Mucosa of rectum (tissue), 2 donors: ENCODE measurements around the gene SFXN5.
"Not testable (repeated sequence)": the region's sequence is repeated elsewhere in the genome, so short reads cannot be mapped to it uniquely, and the experiment has no call there.

ENCODE experiments used
- H3K27ac ChIP-seq, 2 donors: one replicate each; pipeline ENCODE4 v1.7.0; 2013; ENCODE audit warnings: inconsistent platforms in 2 of 2, low read depth in 2 of 2, low read length in 2 of 2
- H3K27me3 ChIP-seq, 2 donors: one replicate each; pipeline ENCODE4 v1.7.0; 2013; ENCODE audit warnings: low read length in 2 of 2; ENCODE audit not compliant: control insufficient read depth in 2 of 2, insufficient read depth in 2 of 2
- H3K36me3 ChIP-seq, 2 donors: one replicate each; pipeline ENCODE4 v1.7.0; 2013; ENCODE audit warnings: low read length in 2 of 2; ENCODE audit not compliant: control insufficient read depth in 2 of 2, insufficient read depth in 2 of 2
- H3K4me1 ChIP-seq, 2 donors: one replicate each; pipeline ENCODE4 v1.7.0; 2013; ENCODE audit warnings: low read length in 2 of 2, mild to moderate bottlenecking in 1 of 2; ENCODE audit not compliant: control insufficient read depth in 2 of 2, insufficient read depth in 2 of 2
- H3K4me3 ChIP-seq, 2 donors: one replicate each; pipeline ENCODE4 v1.7.0; 2013; ENCODE audit warnings: low read length in 2 of 2
- H3K9ac ChIP-seq, 2 donors: one replicate each; pipeline ENCODE4 v1.7.0; 2013; ENCODE audit warnings: low read length in 2 of 2, low read depth in 1 of 2, mild to moderate bottlenecking in 1 of 2
- H3K9me3 ChIP-seq, 2 donors: one replicate each; pipeline ENCODE4 v1.7.0; 2013; ENCODE audit warnings: low read length in 2 of 2; ENCODE audit not compliant: control insufficient read depth in 2 of 2
- donor health status: healthy.
- donor health status: Normal muscosa, but diverticular disease.

Gene SFXN5

DNA sequence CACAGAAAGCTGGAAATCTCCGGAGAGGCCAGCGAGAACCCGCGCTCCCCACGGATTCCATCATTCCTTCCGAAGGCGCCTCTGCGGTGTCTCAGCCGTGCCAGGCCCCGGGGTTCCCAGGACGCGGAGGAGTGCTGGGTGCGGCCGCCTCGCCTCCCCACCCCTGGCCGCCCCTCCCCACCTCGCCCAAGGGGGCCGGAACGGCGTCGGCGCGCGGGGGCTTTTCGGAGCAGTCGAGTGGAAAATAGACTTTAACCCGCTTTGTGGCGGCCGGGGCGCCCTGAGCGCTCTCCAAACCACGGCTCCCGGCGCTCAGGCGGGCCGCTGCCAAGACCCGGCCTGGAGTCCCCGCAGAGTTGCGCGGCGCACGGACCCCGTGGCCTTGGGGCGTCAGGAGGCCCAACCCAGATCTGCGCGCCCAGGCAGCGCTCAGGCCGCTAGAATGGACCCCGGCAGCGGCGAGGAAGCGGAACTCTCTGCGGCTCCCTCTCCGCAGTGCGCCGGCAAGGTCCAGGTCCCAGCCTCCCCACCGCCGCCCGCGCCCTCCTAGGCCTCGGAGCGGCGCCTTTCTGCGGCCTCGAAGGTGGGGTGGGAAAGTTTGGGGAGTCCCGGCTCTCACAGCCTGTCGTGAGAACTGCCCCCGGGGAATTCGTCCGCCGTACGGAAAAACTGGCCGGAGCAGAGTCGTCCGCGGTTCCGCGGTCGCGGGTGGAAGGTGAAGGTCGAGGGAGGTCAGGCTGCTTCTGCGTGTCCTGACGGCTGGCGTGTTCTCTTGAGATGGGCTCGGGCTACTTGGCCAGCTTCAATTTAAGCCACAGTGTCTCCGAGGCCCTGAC is 155.4 kb downstream of the SFXN5 start:
- Histone ChIP-seq H3K9me3 (no peaks in the 10 kb centered on the region), H3K4me3 (peak overlapping the region; percentile 67 to 73), H3K27ac (no peak overlapping the region), H3K9ac (peak overlapping the region in 1 of 2 donors; percentile 54), H3K27me3 (peaks cover 74 to 78% of the 10 kb centered on the region in 2 donors), H3K4me1 (peaks cover 26 to 31% of the 10 kb centered on the region in 2 donors), H3K36me3 (no peaks in the 10 kb centered on the region)

DNA sequence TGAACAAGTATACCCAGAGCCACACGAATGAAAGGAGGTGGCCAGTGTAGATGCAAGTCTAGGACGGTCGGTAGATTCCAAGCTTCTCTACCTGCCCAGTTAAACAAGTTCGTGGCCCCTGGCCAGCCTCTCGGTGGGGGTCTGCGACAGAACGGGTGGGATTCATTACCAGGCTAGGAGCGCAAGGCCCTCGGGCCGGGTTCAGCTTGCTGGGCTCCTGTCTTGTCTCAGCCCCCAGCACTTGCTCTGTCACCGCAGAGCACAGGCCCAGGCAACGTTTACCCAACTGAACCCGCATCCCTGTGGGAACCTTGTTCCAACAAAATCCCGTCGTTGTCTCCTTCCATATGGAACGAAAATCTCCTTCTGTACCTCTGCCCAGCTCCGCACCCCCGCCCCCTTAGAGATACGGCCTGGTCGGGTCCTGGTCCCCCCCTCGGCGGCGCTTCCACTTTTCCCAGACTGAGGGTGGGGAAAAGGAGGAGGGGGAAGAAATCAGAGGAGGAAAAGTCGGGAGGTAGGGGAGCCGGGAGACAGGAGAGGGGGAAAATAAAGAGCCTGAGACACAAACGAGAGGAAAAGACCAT is 156.1 kb downstream of the SFXN5 start:
- H3K36me3 ChIP-seq = no peaks in the 10 kb centered on the region
- peak overlapping the region; percentile 41 to 67 for H3K4me3 ChIP-seq
- H3K27me3 ChIP-seq = peaks cover 70 to 77% of the 10 kb centered on the region in 2 donors
- H3K27ac ChIP-seq = no peak overlapping the region
- H3K9me3 ChIP-seq = no peaks in the 10 kb centered on the region
- peaks cover 26 to 27% of the 10 kb centered on the region in 2 donors for H3K4me1 ChIP-seq
- H3K9ac ChIP-seq = no peak overlapping the region

DNA sequence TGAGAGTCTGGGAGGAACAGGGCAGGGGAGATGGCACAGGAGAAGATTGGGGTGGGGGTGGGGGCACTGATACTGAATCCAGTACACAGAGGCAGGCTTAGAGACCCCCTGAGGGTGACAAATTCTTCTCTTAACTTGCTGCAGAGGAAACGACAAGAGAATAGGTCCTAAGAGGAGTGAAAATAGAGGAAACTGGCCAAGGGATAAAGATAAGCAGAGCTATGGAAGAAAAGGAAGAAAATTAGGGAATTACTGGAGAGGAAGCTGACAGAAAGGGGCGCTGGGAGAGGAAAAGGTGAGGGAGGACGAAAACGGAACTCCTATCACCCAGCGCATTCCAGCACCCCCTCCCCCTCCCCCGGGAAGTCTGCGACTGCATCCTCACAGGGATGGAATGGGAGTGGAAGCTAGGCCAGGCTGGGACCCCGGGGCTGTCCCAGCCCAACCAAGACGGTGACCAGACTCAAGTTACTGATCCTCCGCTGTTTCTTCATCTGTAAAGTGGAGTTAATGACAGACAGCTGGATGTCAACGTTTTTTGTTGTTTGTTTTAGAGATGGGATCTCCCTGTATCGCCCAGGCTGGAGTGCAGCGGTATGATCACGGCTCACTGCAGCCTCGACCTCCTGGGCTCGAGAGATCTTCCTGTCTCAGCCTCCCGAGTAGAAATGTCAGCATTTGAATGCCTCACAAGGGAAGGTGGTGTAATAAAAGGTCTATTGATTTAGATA is 156.8 kb downstream of the SFXN5 start:
- Histone ChIP-seq H3K4me1 (peaks cover 23 to 24% of the 10 kb centered on the region in 2 donors), H3K9ac (no peak overlapping the region), H3K9me3 (no peaks in the 10 kb centered on the region), H3K4me3 (no peak overlapping the region), H3K27me3 (peaks cover 68 to 72% of the 10 kb centered on the region in 2 donors), H3K36me3 (no peaks in the 10 kb centered on the region), H3K27ac (no peak overlapping the region)

DNA sequence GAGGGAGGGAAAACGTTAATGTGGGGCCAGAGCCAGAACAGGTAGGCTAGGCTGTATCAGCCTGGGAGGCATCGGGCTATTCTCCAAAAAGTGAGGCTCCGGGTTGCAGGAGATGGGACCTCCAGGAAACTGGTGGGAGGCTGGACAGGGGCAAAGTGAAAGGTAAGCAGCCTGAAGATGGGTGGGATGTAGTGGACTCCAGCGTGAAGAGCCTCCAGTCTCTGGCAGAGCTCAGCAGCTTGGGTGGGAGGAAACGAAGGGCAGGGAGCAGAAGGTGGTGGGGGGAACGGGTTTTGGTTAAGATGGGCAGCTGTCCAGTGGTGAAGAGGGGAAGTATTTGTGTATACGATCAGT is 157.3 kb downstream of the SFXN5 start:
- peaks cover 67 to 72% of the 10 kb centered on the region in 2 donors for H3K27me3 ChIP-seq

DNA sequence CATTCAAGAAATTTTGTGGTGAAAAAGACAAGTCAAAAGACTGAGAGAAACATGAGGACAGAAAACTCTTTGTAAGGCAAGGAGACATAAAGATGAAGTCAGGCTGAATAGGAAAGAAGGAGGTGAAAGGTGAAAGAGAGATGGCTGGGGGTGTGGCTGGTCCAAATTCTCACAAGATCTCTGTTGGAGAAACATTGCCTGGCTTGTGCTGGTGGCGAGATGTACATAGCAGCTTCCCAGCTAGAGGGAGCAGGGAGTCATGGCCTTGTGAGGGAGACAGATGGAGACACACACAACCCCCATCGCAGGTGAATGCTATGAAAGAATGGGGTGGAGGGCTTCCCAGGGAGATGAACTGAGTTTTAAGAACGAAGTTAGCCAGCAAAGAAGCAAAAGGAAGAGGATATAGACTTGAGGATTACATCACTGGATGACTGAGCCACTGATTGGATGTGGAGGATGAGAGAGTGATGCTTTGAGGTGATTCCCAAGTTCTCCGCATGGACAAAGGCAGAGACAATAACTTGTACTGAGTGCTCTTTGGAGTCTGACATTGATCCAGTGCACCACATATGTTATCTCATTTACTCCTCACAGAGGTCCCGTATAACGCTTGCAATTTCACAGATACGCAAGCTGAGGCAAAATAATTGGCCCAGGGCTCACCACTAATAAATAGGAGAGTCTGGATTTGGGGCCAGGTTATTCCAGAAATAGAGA is 157.9 kb downstream of the SFXN5 start:
- H3K36me3 ChIP-seq = no peaks in the 10 kb centered on the region
- no peaks in the 10 kb centered on the region for H3K9me3 ChIP-seq
- H3K9ac ChIP-seq = no peak overlapping the region
- peaks cover 67 to 69% of the 10 kb centered on the region in 2 donors for H3K27me3 ChIP-seq
- H3K4me1 ChIP-seq = peaks cover 22 to 23% of the 10 kb centered on the region in 2 donors
- H3K27ac ChIP-seq = no peak overlapping the region
- no peak overlapping the region for H3K4me3 ChIP-seq

More for the DNA sequence above, 157.3 kb downstream of the SFXN5 start:
- H3K4me3 ChIP-seq = no peak overlapping the region
- no peak overlapping the region for H3K9ac ChIP-seq
- no peaks in the 10 kb centered on the region for H3K36me3 ChIP-seq
- no peaks in the 10 kb centered on the region for H3K9me3 ChIP-seq
- H3K4me1 ChIP-seq = peaks cover 23 to 24% of the 10 kb centered on the region in 2 donors
- H3K27ac ChIP-seq = no peak overlapping the region

DNA sequence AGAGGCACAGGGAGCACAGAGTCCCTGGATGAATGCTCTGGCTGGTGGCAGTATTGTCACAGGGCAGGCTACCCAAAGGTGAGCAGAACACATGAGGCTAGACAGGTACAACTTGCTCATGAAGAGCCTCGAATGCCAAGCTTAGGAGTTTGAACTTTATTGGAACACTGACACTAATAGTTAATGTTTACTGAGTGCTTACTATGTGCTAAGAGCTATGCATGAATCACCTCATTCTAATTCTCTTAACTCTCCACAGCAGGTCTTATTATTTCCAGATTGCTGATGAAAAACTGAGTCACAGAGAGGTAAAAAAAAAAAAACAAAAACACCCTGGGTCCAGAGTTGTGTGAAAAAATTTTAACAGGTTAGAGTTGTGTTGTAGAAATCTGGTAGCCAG is 160.3 kb downstream of the SFXN5 start:
- H3K9me3 ChIP-seq = no peaks in the 10 kb centered on the region
- H3K27me3 ChIP-seq = peaks cover 65 to 66% of the 10 kb centered on the region in 2 donors

DNA sequence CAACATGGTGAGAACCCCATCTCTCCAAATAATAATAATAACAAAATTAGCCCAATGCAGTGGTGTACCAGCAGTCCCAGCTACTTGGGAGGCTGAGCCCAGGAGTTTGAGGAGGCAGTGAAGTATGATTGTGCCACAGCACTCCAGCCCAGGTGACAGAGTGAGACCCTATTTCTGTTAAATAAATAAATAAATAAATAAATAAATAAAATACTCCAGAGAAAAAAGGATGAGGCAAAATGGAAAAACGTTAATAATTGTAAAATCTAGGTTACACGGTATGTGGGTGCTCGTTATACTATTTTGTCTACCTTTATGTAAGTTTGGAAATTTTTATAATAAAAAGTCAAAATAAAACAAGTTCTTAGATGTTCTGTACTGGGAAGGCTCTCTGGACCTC is 162.8 kb downstream of the SFXN5 start:
- Histone ChIP-seq H3K27ac (no peak overlapping the region), H3K4me3 (no peak overlapping the region), H3K9ac (no peak overlapping the region), H3K36me3 (no peaks in the 10 kb centered on the region), H3K4me1 (no peaks in the 10 kb centered on the region), H3K27me3 (peaks cover 50 to 59% of the 10 kb centered on the region in 2 donors), H3K9me3 (no peaks in the 10 kb centered on the region)

More for the DNA sequence above, 160.3 kb downstream of the SFXN5 start:
- H3K9ac ChIP-seq = no peak overlapping the region
- no peaks in the 10 kb centered on the region for H3K36me3 ChIP-seq
- no peak overlapping the region for H3K4me3 ChIP-seq
- no peak overlapping the region for H3K27ac ChIP-seq
- peaks cover 6 to 7% of the 10 kb centered on the region in 2 donors for H3K4me1 ChIP-seq

DNA sequence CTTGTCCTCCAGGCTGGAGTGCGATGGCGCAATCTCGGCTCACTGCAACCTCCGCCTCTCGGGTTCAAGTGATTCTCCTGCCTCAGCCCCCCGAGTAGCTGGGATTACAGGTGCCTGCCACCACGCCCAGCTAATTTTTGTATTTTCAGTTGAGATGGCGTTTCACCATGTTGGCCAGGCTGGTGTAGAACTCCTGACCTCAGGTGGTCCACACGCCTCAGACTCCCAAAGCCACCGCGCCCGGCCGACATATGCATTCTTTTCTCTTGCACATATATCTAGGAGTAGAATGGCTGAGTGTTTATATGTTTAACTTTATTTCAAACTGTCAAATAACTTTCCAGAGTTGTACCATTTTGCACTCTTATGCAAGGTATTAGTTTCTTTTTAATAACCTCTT is 164.1 kb downstream of the SFXN5 start:
- not testable (repeated sequence) for H3K4me1 ChIP-seq, H3K36me3 ChIP-seq, H3K9me3 ChIP-seq, H3K4me3 ChIP-seq, H3K9ac ChIP-seq, H3K27ac ChIP-seq
- peaks cover 41 to 55% of the 10 kb centered on the region in 2 donors for H3K27me3 ChIP-seq

DNA sequence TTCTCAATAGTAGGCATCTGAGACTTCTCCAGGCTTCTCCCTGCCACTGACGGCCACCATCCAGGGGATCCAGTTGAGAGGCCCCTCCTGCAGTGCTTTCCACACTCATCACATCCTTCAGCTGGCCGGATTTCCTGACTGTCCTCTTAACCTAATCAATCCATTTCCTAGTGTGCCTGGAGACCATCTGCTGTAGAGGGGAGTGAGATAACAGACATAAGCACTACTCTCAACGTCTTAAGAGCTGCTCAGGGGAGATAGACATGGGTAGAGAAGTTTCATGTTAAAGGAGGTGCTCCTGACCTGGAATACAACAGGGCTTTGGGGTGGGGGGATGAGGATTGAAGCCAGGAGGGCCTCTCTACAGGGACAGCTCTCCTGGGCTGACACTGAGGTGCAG is 170.1 kb downstream of the SFXN5 start:
- Histone ChIP-seq H3K9ac (no peak overlapping the region), H3K36me3 (no peaks in the 10 kb centered on the region), H3K4me3 (no peak overlapping the region), H3K27me3 (peaks cover 12 to 28% of the 10 kb centered on the region in 2 donors), H3K27ac (no peak overlapping the region), H3K4me1 (peaks cover 0 to 2% of the 10 kb centered on the region in 2 donors), H3K9me3 (no peaks in the 10 kb centered on the region)
